DMS79 treated with DMSO at 0.1 percent for 48 hours (cell line): ENCODE data around the gene COL4A2.
A peak's percentile ranks its signal among the peaks of the same experiment; 100 is the strongest.

Source experiments
- DNase-seq: peaks from one replicate; lab custom pipeline; 2025; lab: John Stamatoyannopoulos, UW

Gene COL4A2

DNA sequence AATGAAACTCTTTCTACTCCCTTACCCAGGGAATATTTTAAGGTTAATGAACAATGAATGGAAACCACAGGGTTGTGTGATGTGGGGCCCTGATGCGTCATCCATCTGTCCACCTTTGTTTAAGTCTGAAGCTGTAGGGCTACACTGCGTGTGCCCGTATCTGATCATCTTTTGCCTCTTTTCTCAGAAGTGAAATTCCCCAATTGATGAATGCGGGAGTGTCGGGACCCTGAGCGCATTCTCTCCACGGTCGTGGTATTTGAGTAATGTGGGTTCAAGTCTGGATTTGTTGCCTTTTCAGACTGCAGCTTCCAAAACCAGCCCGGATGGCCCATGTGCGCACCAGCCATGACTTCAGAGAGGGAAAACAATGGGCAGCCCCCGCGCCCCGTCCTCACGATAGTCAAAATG lies 112.3 kb downstream of the COL4A2 start:
- no peak for DNase-seq

DNA sequence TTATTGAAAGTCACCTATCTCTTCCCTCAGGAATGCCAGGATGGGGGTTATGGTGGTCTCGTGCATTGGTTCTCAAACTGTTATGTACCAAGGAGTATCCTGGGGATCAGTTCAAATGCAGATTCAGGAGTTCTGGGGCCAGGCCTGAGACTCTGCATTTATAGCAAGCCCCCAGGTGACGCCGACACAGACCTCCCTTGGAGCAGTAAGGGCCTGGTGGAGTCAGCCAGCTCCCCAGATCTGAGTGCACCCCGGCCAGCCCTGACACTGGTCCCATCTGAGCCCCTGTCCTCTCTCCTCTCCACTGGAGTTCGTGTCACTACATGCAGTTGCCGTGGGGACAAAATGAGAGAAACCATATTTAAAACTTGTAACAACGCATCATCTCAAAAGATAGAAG lies 112.9 kb downstream of the COL4A2 start:
- no peak for DNase-seq

DNA sequence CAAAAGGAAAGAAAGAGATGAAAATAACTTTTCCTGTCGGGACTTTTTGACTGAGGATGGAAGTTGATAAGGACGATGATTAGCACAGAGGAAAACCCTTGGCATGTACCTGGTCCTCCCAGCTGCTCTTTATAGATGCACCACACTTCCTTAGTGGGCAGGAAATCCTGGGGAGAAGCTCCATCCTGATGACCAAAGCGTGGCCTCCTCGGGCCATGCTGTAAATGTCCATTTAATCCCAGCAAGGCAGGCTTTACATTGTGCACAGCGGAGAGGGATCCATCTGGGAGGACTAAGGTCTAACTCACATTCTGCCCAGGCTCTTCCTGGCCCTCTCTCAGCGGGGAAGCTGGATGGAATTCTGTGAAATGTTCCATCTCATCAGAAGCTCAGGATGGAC lies 113.5 kb downstream of the COL4A2 start:
- DNase-seq: no peak

DNA sequence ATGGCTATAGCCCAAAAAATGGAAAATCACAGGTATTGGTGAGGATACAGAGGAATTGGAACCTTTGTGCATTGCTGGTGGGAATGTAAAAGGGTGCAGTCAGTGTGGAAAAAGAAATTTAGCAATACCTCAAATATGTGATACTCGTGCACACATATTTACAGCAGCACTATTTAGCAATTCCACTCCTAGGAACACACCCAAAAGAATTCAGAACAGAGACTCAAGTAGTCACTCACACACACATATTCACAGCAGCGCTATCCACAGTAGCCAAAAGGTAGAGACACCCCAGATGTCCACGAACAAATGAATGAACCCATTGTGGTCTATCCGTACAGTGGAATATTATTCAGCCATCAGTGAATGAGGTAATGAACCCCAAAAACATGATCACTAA lies 114.0 kb downstream of the COL4A2 start:
- DNase-seq: no peak

- no peak for DNase-seq
Measured at GRCh38 chr13:110421696-110422385, 114.8 kb downstream of the COL4A2 start.

DNA sequence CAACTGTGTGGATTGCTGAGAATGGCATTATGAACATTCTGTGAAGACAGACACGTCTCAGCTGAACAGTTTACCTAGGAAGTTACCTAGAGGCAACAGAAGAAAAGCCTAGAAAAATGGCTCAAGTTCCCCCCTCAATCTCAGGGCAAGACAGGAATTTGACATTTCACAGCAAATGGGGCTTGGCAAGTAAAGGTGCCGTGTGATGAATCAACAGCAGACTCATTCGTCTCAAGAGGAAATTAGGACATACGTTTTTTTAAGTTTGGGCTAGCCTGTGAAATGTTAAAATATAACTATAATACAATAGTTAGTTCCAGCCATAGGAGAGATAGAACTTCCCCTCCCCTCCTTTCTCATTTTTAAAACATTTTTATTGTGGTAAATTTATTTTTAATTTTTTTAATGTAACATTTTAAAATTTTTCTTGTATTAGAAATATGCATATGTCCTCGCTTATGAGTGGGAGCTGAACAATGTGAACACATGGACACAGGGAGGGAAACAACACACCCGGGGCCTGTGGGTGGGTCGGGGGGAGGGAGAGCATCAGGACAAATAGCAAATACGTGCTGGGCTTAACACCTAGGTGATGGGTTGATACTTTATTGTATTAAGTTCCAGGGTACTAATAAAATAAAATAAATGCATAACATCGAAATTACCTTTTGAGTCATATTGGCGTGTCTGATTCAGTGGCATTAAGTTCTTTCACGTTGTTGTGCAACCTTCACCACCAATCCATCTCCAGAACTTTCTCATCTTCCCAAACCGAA lies 116.0 kb downstream of the COL4A2 start:
- DNase-seq: no peak

DNA sequence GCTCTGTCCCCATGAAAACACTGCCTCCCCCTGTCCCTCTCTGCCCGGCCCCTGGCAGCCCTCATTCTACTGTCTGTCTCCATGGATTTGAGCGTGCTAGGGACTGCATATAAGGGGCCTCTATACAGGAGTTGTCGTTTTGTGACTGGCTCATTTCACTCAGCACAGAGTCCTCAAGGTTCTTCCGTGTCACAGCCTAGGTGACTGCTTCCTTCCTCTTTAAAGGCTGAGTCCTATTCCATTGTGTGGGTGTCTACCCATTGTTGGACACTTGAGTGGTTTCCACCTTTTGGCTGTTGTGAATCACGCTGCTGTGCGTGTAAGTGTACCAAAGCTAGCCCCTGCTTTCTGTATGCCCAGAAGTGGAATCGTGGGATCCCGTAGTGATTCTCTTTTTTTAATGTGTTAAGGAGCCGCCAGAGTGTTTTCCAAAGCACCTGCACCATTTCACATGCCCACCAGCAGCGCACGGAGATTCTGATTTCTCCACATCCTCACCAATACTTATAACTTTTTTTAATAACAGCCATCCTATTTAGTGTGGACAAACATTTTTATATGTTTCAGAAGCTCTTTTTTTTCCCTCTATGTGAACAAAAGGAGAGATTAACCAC lies 116.7 kb downstream of the COL4A2 start:
- DNase-seq: no peak

GRCh38 chr13:110424569-110425443 lies 117.7 kb downstream of the COL4A2 start:
- no peak for DNase-seq

DNA sequence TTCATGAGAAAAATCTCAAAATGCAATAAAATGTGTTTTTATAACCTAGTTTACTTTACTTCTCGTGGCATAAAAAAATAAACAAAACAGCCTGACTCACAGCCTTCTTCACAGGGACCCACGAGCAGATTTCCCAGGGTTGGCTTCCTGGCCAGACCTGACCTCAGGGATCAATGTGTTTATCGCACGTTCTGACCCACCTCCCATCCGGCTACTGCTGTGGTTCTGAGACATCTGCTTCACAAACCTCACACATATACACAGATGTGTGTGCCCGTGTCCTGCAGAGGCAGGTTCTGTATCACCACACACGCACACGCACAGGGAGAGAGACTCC lies 118.3 kb downstream of the COL4A2 start:
- no peak for DNase-seq

GRCh38 chr13:110426735-110427134 lies 119.7 kb downstream of the COL4A2 start:
- DNase-seq: peak; percentile 84

GRCh38 chr13:110428313-110428712 lies 121.2 kb downstream of the COL4A2 start:
- no peak for DNase-seq

DNA sequence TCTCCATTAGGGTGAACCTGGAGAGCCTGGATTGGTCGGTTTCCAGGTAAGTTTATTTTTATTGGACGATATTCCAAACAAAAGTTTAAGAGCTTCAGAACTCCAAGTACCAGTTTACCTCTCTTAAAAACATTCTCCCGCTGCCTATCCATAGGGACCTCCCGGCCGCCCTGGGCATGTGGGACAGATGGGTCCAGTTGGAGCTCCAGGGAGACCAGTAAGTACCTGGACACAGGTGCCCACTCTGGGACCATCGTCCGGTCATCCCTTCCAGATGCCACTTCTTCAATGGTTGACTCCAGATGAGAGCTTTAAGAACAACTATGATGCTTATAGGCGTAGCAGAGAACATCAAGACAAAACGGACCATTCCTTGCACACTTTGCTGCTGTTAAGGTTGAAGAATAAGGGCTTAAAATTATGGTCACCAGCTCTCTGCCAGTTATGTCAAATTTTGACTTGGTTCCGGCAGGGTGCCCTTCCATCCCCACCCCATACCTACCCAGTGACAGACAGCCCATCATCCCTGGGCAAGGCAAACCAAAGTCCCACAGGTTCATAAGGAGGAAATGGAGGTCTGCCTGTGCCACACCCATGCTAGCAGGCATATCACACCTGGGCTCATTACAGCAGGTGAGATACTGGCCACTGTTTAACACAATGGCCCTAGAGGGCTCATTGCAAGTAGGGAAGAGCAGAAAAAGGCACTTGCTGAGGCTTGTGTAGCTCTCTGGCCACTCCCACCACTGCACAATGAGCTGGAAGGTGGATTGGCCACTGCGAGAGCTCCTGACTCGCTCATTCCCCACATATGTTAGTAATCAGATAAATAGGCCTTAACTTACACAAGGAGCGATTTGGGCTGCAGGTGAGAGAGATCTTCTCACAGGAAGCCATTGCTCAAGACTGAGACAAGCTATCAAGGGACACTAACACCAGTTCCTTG lies 123.6 kb downstream of the COL4A2 start:
- DNase-seq: no peak

DNA sequence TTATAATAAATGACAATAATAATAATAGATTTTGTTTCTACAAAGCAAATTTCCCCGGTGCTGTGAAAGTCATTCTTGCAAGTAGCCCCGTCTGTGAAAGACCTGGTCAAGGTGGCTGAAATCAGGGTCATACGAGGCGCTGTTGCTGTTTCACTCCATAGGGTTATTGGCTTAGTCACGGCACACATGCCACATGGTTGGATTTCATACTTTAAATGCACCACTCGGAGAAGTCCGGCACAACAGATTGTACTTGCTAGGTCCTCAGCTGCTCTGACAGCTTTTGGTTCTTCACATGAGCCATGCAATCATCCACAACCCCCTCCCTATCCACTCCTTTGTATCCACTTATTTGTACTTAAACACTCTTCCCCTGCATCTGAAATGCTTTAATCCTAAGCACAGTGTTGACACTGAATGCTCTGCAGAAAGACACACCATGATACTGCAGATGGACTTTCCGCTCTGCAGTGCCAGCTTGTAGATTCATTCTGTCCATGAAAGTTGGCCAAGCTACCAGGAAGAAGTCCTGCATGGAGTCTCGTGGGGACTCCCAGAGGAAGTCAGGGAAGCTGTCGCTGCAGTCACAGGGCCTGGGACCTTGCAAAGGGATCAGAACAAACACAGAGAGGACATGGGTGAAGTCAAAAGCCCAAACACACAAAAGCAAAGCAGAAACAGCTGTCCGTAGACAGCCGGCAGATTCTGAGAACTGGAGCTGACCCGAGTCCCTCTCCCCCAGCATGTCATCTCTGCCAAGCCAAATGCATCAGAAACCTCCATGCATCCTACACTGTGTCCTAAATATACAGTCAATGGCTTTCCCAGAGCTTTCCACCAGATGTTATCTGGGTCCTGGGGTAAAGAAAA lies 124.6 kb downstream of the COL4A2 start:
- no peak for DNase-seq

DNA sequence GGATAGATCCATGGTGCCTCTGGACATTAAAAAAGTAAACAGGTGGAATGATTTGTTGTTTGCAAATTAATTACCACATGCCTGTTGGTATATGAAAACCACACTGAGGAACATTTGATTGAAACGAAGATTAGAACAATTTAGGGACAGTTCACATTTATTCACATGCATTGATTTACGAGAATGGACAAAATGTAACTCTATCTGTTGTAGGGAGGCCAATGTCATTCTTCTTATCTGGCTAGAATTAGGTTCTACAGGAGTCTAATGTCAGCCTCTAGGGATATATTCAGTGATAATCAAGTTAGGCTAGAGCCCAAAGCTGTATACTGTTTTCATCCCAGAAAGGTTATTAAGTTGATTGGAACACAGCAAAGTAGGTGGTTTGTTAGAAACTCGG lies 125.4 kb downstream of the COL4A2 start:
- DNase-seq: no peak

- no peak for DNase-seq
Measured at GRCh38 chr13:110433014-110433413, 125.9 kb downstream of the COL4A2 start.

GRCh38 chr13:110434629-110435028 lies 127.5 kb downstream of the COL4A2 start:
- DNase-seq: no peak

GRCh38 chr13:110435331-110435730 lies 128.2 kb downstream of the COL4A2 start:
- no peak for DNase-seq

DNA sequence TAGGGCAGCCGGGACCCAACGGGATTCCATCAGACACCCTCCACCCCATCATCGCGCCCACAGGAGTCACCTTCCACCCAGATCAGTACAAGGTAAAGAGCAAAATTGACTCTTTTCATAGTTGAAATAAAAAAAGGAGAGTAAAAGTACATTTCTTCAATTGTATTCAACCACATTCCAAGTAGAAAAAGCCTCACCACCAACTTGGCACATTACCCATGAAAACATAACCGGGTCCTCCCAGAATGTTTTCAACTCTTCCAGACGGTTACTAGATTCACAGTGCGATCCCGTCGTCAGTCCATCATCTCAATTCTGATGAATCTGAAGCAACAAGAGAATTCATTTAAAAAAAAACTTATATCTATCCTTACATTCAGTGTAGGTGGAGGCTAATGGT lies 129.2 kb downstream of the COL4A2 start:
- no peak for DNase-seq

GRCh38 chr13:110436786-110437370 lies 129.8 kb downstream of the COL4A2 start:
- DNase-seq: no peak

DNA sequence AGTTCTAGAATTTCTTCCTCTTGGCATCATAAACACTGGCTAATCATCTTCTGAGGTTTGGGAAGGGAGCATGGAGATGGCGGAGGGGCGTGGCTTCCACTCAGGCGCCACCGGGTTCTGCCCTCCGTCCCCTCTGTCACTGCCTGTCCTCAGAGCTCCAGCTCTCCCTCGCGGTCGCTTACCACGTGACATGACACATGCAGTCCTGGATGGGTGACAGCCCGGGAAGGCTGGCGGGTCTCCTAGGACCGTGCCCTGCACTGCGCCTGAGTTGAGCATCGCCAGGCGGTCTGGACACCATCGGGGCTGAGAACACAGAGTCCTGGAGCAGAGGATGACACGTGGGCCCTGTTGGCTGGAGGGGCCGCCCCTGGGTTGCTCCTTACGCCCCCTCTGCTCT lies 131.1 kb downstream of the COL4A2 start:
- DNase-seq: no peak
